Esophagus muscularis mucosa (tissue), 4 donors: ENCODE measurements around the gene KAZN. TPM values are rescaled to one million over a fixed set of nuclear protein-coding genes. Genes with fewer than 3 reads are reported as not detected.
A peak's percentile ranks its signal among the peaks of the same experiment; 100 is the strongest.

Experiments
- DNase-seq: peaks from one replicate; pipeline ENCODE4 v3.0.0-alpha.2; 2017; ENCODE audit errors: extremely low spot score
- H3K27ac ChIP-seq, 4 donors: fragments of 200-600 bp; sonication (generic); replicated peaks in 1 of 4; 1 replicate in 3 of 4; 2 replicates in 1 of 4; pipeline ENCODE4 v1.5.1; 2016 to 2019; ENCODE audit warnings: mild to moderate bottlenecking in 1 of 4
- H3K27me3 ChIP-seq, 4 donors: fragments of 200-600 bp; sonication (generic); one replicate each; pipeline versions ENCODE4 v1.5.1 to v1.6.0; 2016 to 2019
- H3K36me3 ChIP-seq, 4 donors: fragments of 200-600 bp; sonication (generic); one replicate each; pipeline ENCODE4 v1.5.1; 2016 to 2019
- H3K4me1 ChIP-seq, 4 donors: fragments of 200-600 bp; sonication (generic); one replicate each; pipeline ENCODE4 v1.5.1; 2016 to 2019
- H3K4me3 ChIP-seq, 4 donors: fragments of 200-600 bp; sonication (generic); 1 replicate in 2 of 4; 2 replicates in 2 of 4; pipeline ENCODE4 v1.5.1; 2016 to 2019; ENCODE audit warnings: mild to moderate bottlenecking in 4 of 4, moderate library complexity in 1 of 4
- H3K9me3 ChIP-seq, 4 donors: fragments of 200-600 bp; sonication (generic); 1 replicate in 3 of 4; 2 replicates in 1 of 4; pipeline ENCODE4 v1.5.1; 2016 to 2019
- EP300 ChIP-seq: sonication (generic); formaldehyde crosslinking; IDR thresholded peaks from one replicate; pipeline ENCODE4 v1.6.1; 2017; ENCODE audit warnings: antibody characterized with exemption
- POLR2A ChIP-seq: fragments of 450-650 bp; IDR thresholded peaks from one replicate; pipeline ENCODE4 v1.6.1; 2017; ENCODE audit warnings: antibody characterized with exemption, moderate library complexity, mild to moderate bottlenecking, low read depth
- POLR2AphosphoS5 ChIP-seq, 2 donors: sonication (generic); formaldehyde crosslinking; IDR thresholded peaks; one replicate each; pipeline ENCODE4 v1.6.1; 2017; ENCODE audit warnings: antibody characterized with exemption in 2 of 2
- WGBS: methylation state at CpG from one replicate; pipeline ENCODE4 v1.1.5; 2018; 5-methylcytosine and 5-hydroxymethylcytosine counted together
- intact Hi-C: fragments of 100-400 bp; cut with DNase I; formaldehyde crosslinking; loops from one replicate; pipeline ENCODE4 v1.15.1; 2023
- total RNA-seq, 4 donors: library from RNA; depleted of rRNA; stranded (reverse); fragments of >200 nt; gene quantifications; one replicate each; pipeline versions ENCODE4 v1.1.0 to v1.2.1, GENCODE V29; 2016
- TF ChIP-seq, protein P1 (sequence below), 3 experiments: fragments of 200-600 bp in 2 of 3; fragments of 450-650 bp in 1 of 3; sonication (generic) in 2 of 3; IDR thresholded peaks; one replicate each; pipeline ENCODE4 v1.5.1; 2017 to 2019; ENCODE audit warnings: antibody characterized with exemption in 3 of 3, mild to moderate bottlenecking in 2 of 3, moderate library complexity in 1 of 3

KAZN gene
- total RNA-seq, 4 donors from 2014 or later: 9.9 to 14.1 (median 11.9) TPM

DNA sequence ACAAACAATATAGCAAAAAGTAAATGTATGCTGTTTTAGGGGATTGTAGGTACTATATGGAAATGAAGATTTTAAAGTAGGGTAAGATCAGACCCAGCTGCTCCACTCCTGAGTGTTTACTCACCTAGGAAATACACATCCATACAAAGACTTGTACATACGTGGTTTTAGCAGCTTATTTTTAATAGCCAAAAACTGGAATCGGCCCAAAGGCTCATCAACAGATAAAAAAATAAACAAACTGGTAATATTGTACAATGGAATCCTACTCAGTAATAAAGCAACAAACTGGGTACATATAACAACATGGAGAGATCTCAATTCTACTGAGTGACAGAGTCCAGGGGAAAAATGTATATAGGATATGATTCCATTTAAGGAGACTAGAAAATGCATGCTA is 375.9 kb downstream of the KAZN start:
- no peak for DNase-seq
- no peaks in the 10 kb centered on the region for H3K27me3 ChIP-seq
- WGBS: 55% methylated on average over 2 of the region's 2 CpGs
- TF ChIP-seq EP300 (no peak), POLR2AphosphoS5 (IDR thresholded peaks at IDR 0.05) (no peak), POLR2A (no peak)
- TF ChIP-seq, protein P1, sequence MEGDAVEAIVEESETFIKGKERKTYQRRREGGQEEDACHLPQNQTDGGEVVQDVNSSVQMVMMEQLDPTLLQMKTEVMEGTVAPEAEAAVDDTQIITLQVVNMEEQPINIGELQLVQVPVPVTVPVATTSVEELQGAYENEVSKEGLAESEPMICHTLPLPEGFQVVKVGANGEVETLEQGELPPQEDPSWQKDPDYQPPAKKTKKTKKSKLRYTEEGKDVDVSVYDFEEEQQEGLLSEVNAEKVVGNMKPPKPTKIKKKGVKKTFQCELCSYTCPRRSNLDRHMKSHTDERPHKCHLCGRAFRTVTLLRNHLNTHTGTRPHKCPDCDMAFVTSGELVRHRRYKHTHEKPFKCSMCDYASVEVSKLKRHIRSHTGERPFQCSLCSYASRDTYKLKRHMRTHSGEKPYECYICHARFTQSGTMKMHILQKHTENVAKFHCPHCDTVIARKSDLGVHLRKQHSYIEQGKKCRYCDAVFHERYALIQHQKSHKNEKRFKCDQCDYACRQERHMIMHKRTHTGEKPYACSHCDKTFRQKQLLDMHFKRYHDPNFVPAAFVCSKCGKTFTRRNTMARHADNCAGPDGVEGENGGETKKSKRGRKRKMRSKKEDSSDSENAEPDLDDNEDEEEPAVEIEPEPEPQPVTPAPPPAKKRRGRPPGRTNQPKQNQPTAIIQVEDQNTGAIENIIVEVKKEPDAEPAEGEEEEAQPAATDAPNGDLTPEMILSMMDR (IDR thresholded peaks at IDR 0.05): no peak
- peaks cover 7 to 40% (median 32%) of the 10 kb centered on the region in 4 donors for H3K4me1 ChIP-seq
- no peak overlapping the region for H3K27ac ChIP-seq
- peaks cover 0 to 7% (median 3%) of the 10 kb centered on the region in 4 donors for H3K9me3 ChIP-seq
- intact Hi-C loops: no loop called here
- no peaks in the 10 kb centered on the region for H3K36me3 ChIP-seq
- no peak overlapping the region for H3K4me3 ChIP-seq

DNA sequence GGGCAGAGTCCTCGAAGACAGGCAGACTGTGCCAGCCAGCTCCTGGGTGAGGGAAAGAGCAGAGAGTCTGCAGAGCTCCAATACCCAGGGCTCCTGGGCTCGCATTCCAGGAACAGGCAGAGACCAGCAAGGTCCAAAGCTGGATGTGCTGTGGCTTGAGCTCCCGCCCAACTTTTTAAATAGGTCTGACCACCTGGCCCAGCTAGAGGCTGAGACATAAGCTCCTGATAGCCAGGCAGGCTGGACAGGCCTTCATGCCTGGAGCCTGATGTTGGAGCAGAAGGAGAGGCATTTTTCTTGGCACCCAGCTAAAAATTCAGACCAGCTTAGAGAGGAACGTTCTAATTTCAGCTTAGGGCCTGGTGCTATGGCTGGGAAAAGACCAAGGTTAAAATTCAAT is 376.6 kb downstream of the KAZN start:
- peak overlapping the region in 1 of 4 donors; percentile 37 for H3K27ac ChIP-seq
- TF ChIP-seq POLR2A: no peak
- TF ChIP-seq, protein P1 (IDR thresholded peaks at IDR 0.05): no peak
- TF ChIP-seq EP300: no peak
- no peak for TF ChIP-seq POLR2AphosphoS5 (IDR thresholded peaks at IDR 0.05)
- H3K4me1 ChIP-seq: peaks cover 7 to 32% (median 26%) of the 10 kb centered on the region in 4 donors
- H3K9me3 ChIP-seq: peaks cover 0 to 7% (median 3%) of the 10 kb centered on the region in 4 donors
- no peak overlapping the region for H3K4me3 ChIP-seq
- intact Hi-C loops: no loop called here
- no peaks in the 10 kb centered on the region for H3K27me3 ChIP-seq
- 64% methylated on average over 2 of the region's 4 CpGs for WGBS
- no peak for DNase-seq
- no peaks in the 10 kb centered on the region for H3K36me3 ChIP-seq

DNA sequence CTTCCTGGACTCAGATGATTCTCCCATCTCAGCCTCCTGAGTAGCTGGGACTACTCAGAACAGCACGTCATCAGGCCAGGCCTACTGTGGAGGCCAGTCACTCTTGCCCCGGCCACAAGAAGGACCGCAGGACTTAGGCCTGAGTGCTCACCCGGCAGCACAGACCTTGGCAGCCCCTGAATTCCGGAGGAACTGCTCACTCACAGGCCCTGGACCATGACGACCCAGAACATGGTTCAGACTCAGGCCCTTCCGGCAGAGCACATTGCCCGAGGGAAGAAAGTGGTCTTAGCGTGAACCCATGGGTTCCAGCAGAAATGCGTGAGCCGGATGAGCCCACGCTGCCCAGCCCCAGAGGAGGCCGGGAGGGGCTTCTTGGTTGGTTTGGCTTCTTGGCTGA is 377.8 kb downstream of the KAZN start:
- DNase-seq: no peak
- Histone ChIP-seq H3K27me3 (no peaks in the 10 kb centered on the region), H3K4me3 (no peak overlapping the region), H3K36me3 (no peaks in the 10 kb centered on the region), H3K27ac (no peak overlapping the region), H3K9me3 (peaks cover 0 to 7% (median 3%) of the 10 kb centered on the region in 4 donors), H3K4me1 (peaks cover 5 to 27% (median 18%) of the 10 kb centered on the region in 4 donors)
- no peak for TF ChIP-seq POLR2A
- TF ChIP-seq, protein P1 (IDR thresholded peaks at IDR 0.05): no peak
- TF ChIP-seq EP300: no peak
- no peak for TF ChIP-seq POLR2AphosphoS5 (IDR thresholded peaks at IDR 0.05)
- WGBS: 86% methylated on average over 7 of the region's 13 CpGs
- intact Hi-C loops: no loop called here

GRCh38 chr1:14977338-14977931 is 378.9 kb downstream of the KAZN start:
- intact Hi-C loops: no loop called here
- WGBS: 87% methylated on average over 15 of the region's 15 CpGs
- no peaks in the 10 kb centered on the region for H3K36me3 ChIP-seq
- H3K9me3 ChIP-seq: peaks cover 0 to 7% (median 3%) of the 10 kb centered on the region in 4 donors
- peaks cover 0 to 17% (median 9%) of the 10 kb centered on the region in 4 donors for H3K4me1 ChIP-seq
- DNase-seq: no peak
- TF ChIP-seq POLR2AphosphoS5 (IDR thresholded peaks at IDR 0.05) (no peak), POLR2A (no peak), EP300 (no peak)
- TF ChIP-seq, protein P1 (IDR thresholded peaks at IDR 0.05): no peak
- H3K4me3 ChIP-seq: no peak overlapping the region
- H3K27ac ChIP-seq: no peak overlapping the region
- H3K27me3 ChIP-seq: no peaks in the 10 kb centered on the region
